ENCODE results near the gene INPP5D.

The INPP5D gene

GRCh38 chr2:233034091-233034882 lies 25.9 kb upstream of the INPP5D start:
- TF ChIP-seq ZFP3 (CRISPR knock-in tag; IDR thresholded peaks at IDR 0.05), result no peak
- no peak for TF ChIP-seq ISL1 (CRISPR knock-in tag; IDR thresholded peaks at IDR 0.05)
- no peak for ATAC-seq

DNA sequence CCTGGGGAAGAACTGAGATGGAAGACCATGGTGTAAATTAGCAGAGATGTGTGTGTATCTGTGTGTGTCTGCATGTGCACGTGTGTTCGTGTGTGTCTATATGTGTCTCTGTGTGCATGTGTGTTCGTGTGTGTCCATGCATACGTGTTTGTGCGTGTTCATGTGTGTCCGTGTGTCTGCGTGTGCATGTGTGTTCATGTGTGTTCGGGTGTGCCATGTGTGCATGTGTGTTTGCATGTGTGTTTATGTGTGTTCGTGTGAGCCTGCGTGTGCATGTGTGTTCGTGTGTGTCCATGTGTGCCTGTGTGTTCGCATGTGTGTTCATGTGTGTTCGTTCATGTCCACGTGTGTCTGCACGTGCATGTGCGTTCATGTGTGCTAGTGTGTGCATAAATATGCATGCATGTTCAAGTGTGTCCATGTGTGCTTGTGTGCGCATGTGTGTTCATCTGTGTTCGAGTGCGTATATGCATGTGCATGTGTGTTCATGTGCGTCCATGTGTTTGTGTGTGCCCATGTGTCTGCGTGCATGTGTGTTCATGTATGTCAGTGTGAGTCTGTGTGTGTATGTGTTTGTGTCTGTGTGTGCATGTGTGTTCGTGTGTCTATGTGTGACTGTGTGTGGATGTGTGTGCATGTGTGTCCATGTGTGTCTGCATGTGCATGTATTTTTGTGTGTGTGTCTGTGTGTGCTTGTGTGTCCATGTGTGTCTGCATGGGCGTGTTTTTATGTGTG lies 24.5 kb upstream of the INPP5D start:
- ATAC-seq, result no peak
- TF ChIP-seq ZNF8 (CRISPR knock-in tag; IDR thresholded peaks at IDR 0.05) (no peak), ZFP30 (CRISPR knock-in tag; IDR thresholded peaks at IDR 0.05) (no peak), TOX (CRISPR knock-in tag; IDR thresholded peaks at IDR 0.05; ENCODE audit: borderline replicate concordance) (no peak), PPARA (CRISPR knock-in tag; IDR thresholded peaks at IDR 0.05; ENCODE audit: borderline replicate concordance) (no peak)
- TF ChIP-seq, protein P1, sequence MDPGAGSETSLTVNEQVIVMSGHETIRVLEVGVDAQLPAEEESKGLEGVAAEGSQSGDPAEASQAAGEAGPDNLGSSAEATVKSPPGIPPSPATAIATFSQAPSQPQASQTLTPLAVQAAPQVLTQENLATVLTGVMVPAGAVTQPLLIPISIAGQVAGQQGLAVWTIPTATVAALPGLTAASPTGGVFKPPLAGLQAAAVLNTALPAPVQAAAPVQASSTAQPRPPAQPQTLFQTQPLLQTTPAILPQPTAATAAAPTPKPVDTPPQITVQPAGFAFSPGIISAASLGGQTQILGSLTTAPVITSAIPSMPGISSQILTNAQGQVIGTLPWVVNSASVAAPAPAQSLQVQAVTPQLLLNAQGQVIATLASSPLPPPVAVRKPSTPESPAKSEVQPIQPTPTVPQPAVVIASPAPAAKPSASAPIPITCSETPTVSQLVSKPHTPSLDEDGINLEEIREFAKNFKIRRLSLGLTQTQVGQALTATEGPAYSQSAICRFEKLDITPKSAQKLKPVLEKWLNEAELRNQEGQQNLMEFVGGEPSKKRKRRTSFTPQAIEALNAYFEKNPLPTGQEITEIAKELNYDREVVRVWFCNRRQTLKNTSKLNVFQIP (CRISPR knock-in tag; IDR thresholded peaks at IDR 0.05; ENCODE audit: borderline replicate concordance, low read depth), result no peak
- TF ChIP-seq, protein P2, sequence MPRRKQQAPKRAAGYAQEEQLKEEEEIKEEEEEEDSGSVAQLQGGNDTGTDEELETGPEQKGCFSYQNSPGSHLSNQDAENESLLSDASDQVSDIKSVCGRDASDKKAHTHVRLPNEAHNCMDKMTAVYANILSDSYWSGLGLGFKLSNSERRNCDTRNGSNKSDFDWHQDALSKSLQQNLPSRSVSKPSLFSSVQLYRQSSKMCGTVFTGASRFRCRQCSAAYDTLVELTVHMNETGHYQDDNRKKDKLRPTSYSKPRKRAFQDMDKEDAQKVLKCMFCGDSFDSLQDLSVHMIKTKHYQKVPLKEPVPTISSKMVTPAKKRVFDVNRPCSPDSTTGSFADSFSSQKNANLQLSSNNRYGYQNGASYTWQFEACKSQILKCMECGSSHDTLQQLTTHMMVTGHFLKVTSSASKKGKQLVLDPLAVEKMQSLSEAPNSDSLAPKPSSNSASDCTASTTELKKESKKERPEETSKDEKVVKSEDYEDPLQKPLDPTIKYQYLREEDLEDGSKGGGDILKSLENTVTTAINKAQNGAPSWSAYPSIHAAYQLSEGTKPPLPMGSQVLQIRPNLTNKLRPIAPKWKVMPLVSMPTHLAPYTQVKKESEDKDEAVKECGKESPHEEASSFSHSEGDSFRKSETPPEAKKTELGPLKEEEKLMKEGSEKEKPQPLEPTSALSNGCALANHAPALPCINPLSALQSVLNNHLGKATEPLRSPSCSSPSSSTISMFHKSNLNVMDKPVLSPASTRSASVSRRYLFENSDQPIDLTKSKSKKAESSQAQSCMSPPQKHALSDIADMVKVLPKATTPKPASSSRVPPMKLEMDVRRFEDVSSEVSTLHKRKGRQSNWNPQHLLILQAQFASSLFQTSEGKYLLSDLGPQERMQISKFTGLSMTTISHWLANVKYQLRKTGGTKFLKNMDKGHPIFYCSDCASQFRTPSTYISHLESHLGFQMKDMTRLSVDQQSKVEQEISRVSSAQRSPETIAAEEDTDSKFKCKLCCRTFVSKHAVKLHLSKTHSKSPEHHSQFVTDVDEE (CRISPR knock-in tag; IDR thresholded peaks at IDR 0.05), result no peak
- TF ChIP-seq, protein P3, sequence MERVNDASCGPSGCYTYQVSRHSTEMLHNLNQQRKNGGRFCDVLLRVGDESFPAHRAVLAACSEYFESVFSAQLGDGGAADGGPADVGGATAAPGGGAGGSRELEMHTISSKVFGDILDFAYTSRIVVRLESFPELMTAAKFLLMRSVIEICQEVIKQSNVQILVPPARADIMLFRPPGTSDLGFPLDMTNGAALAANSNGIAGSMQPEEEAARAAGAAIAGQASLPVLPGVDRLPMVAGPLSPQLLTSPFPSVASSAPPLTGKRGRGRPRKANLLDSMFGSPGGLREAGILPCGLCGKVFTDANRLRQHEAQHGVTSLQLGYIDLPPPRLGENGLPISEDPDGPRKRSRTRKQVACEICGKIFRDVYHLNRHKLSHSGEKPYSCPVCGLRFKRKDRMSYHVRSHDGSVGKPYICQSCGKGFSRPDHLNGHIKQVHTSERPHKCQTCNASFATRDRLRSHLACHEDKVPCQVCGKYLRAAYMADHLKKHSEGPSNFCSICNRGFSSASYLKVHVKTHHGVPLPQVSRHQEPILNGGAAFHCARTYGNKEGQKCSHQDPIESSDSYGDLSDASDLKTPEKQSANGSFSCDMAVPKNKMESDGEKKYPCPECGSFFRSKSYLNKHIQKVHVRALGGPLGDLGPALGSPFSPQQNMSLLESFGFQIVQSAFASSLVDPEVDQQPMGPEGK (CRISPR knock-in tag; IDR thresholded peaks at IDR 0.05; ENCODE audit: borderline replicate concordance), result no peak

- TF ChIP-seq TOX (CRISPR knock-in tag; IDR thresholded peaks at IDR 0.05; ENCODE audit: borderline replicate concordance), result no peak
- TF ChIP-seq ZNF70 (CRISPR knock-in tag; IDR thresholded peaks at IDR 0.05), result no peak
- TF ChIP-seq GLIS3 (CRISPR knock-in tag; IDR thresholded peaks at IDR 0.05), result no peak
- TF ChIP-seq ZC3H10 (CRISPR knock-in tag; IDR thresholded peaks at IDR 0.05), result no peak
- no peak for TF ChIP-seq ZNF565 (CRISPR knock-in tag; conservative IDR thresholded peaks at IDR 0.05; ENCODE audit: low read depth)
- no peak for TF ChIP-seq SNAI2 (CRISPR knock-in tag; IDR thresholded peaks at IDR 0.05)
- TF ChIP-seq, protein P2 (CRISPR knock-in tag; IDR thresholded peaks at IDR 0.05), result no peak
- TF ChIP-seq OSR1 (CRISPR knock-in tag; IDR thresholded peaks at IDR 0.05), result no peak
- ATAC-seq, result no peak
These were observed 23.8 kb upstream of the INPP5D start for GRCh38 chr2:233036162-233036838.

DNA sequence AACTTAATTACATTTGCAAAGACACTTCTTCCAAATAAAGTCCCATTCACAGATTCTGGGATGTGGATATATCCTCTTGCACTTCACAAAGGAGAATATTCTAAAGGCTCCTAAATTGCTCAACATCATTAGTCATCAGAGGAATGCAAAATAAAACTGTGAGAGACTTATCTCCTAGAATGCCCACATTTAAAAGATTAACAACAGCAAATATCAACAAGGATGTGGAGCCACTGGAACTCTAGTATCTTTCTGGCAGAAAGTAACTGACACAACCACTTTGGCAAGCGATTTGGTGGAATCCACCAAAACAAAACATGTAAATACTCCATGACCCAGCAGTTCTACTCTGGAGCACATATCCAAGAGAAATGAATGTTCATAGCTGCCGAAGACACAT lies 23.1 kb upstream of the INPP5D start:
- ATAC-seq, result no peak
- TF ChIP-seq BACH2 (CRISPR knock-in tag; IDR thresholded peaks at IDR 0.05; ENCODE audit: borderline replicate concordance) (no peak), ZFP3 (CRISPR knock-in tag; IDR thresholded peaks at IDR 0.05) (no peak), TOX (CRISPR knock-in tag; IDR thresholded peaks at IDR 0.05; ENCODE audit: borderline replicate concordance) (no peak), PPARA (CRISPR knock-in tag; IDR thresholded peaks at IDR 0.05; ENCODE audit: borderline replicate concordance) (no peak), TCF4 (CRISPR knock-in tag; IDR thresholded peaks at IDR 0.05; ENCODE audit: borderline replicate concordance) (no peak), ZC3H10 (CRISPR knock-in tag; IDR thresholded peaks at IDR 0.05) (no peak), ZNF565 (CRISPR knock-in tag; conservative IDR thresholded peaks at IDR 0.05; ENCODE audit: low read depth) (no peak), RARB (CRISPR knock-in tag; IDR thresholded peaks at IDR 0.05) (no peak)
- TF ChIP-seq, protein P2 (CRISPR knock-in tag; IDR thresholded peaks at IDR 0.05), result no peak
- TF ChIP-seq, protein P4, sequence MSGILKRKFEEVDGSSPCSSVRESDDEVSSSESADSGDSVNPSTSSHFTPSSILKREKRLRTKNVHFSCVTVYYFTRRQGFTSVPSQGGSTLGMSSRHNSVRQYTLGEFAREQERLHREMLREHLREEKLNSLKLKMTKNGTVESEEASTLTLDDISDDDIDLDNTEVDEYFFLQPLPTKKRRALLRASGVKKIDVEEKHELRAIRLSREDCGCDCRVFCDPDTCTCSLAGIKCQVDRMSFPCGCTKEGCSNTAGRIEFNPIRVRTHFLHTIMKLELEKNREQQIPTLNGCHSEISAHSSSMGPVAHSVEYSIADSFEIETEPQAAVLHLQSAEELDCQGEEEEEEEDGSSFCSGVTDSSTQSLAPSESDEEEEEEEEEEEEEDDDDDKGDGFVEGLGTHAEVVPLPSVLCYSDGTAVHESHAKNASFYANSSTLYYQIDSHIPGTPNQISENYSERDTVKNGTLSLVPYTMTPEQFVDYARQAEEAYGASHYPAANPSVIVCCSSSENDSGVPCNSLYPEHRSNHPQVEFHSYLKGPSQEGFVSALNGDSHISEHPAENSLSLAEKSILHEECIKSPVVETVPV (CRISPR knock-in tag; IDR thresholded peaks at IDR 0.05), result no peak

Data from SK-N-SH treated with all-trans-retinoic acid at 6 μM for 48 hours (cell line).